Vagina (tissue), 2 donors: ENCODE results near the gene FAM53B. TPM values are rescaled to one million over a fixed set of nuclear protein-coding genes. Genes with fewer than 3 reads are reported as not detected.

Experiments used
- DNase-seq, 2 donors: peaks; one replicate each; pipeline ENCODE4 v3.0.0-alpha.2; 2017; ENCODE audit errors: extremely low spot score in 2 of 2
- H3K27ac ChIP-seq: fragments of 200-600 bp; sonication (generic); one replicate; pipeline ENCODE4 v1.5.1; 2019
- H3K27me3 ChIP-seq: fragments of 200-600 bp; sonication (generic); one replicate; pipeline ENCODE4 v1.5.1; 2019
- H3K36me3 ChIP-seq, 2 donors: fragments of 200-600 bp; sonication (generic); one replicate each; pipeline ENCODE4 v1.5.1; 2017 to 2019
- H3K4me1 ChIP-seq: fragments of 200-600 bp; sonication (generic); one replicate; pipeline ENCODE4 v1.5.1; 2019
- H3K4me3 ChIP-seq, 2 donors: fragments of 200-600 bp; sonication (generic); 1 replicate in 1 of 2; 2 replicates in 1 of 2; pipeline ENCODE4 v1.5.1; 2016 to 2019
- H3K9me3 ChIP-seq: fragments of 200-600 bp; sonication (generic); one replicate; pipeline ENCODE4 v1.5.1; 2019
- POLR2A ChIP-seq, 2 donors: fragments of 450-650 bp; IDR thresholded peaks; one replicate each; pipeline ENCODE4 v1.6.1; 2017; ENCODE audit warnings: antibody characterized with exemption in 2 of 2, mild to moderate bottlenecking in 2 of 2, moderate library complexity in 2 of 2
- POLR2AphosphoS5 ChIP-seq, 2 donors: sonication (generic); formaldehyde crosslinking; IDR thresholded peaks; one replicate each; pipeline ENCODE4 v1.9.0; 2017; ENCODE audit warnings: antibody characterized with exemption in 2 of 2, mild to moderate bottlenecking in 2 of 2, low read depth in 1 of 2; ENCODE audit not compliant: insufficient read depth in 1 of 2
- intact Hi-C: fragments of 100-400 bp; cut with DNase I; formaldehyde crosslinking; loops from one replicate; pipeline ENCODE4 v1.15.1; 2023
- total RNA-seq: library from RNA; depleted of rRNA; stranded (reverse); fragments of >200 nt; gene quantifications from one replicate; pipeline ENCODE4 v1.2.3, GENCODE V29; 2016
- TF ChIP-seq, protein P1 (sequence below), 3 experiments: fragments of 450-650 bp in 2 of 3; fragments of 200-600 bp in 1 of 3; sonication (generic) in 1 of 3; IDR thresholded peaks; one replicate each; pipeline ENCODE4 v1.5.1; 2017 to 2019; ENCODE audit warnings: antibody characterized with exemption in 3 of 3, mild to moderate bottlenecking in 2 of 3, moderate library complexity in 2 of 3

The FAM53B gene
- total RNA-seq, 1 donor from 2014 or later: 35.1 TPM

DNA sequence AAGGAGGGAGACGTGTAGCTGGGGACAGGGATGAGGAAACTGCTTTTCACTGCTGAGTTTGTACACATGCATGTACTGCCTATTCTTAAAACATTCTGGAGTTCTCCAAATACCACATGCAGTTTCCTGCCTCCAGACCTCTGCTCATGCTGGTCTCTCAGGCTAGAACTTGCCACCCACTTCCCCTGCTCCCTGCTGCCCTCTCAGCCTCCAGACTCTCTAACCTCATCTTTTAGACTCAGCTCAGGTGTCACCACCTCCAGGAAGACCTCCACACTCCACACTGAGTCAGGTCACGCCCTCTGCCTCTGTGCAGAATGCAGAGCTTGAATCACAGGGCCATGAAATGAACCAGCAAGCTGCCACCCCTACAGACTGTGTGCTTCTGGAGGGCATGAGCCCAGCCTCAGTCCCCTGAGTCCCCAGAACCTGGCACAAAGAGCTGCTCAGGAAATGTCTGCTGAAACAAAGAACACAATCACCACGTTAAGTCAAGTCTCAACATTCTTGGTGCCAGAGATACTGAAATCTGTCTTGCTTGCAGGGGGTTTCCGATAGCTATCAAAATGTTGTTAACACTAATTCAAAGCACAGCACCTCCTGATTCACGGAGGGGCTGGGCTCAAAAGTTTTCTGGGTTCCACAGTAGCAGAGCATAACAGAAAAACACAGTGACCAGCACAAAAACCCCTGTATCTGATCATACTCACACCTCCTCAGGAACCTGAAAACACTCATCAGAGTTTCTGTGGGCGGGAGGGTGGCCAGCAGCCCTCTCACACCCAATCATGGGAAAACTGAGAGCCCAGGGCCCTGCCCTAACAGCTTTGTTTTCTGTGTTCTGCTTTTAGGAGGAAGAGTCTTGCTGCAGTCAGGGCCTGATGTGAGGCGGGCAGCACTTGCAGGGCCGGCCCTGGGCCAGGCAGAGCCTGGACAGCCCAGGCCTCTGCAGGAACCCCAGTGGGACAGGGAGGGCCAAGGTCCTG, 21.1 kb downstream of the FAM53B start:
- no peak for TF ChIP-seq POLR2AphosphoS5 (IDR thresholded peaks at IDR 0.05; ENCODE audit: insufficient read depth in 1 of 2, low read depth in 1 of 2)
- TF ChIP-seq POLR2A (IDR thresholded peaks at IDR 0.05): no peak
- TF ChIP-seq, protein P1, sequence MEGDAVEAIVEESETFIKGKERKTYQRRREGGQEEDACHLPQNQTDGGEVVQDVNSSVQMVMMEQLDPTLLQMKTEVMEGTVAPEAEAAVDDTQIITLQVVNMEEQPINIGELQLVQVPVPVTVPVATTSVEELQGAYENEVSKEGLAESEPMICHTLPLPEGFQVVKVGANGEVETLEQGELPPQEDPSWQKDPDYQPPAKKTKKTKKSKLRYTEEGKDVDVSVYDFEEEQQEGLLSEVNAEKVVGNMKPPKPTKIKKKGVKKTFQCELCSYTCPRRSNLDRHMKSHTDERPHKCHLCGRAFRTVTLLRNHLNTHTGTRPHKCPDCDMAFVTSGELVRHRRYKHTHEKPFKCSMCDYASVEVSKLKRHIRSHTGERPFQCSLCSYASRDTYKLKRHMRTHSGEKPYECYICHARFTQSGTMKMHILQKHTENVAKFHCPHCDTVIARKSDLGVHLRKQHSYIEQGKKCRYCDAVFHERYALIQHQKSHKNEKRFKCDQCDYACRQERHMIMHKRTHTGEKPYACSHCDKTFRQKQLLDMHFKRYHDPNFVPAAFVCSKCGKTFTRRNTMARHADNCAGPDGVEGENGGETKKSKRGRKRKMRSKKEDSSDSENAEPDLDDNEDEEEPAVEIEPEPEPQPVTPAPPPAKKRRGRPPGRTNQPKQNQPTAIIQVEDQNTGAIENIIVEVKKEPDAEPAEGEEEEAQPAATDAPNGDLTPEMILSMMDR (IDR thresholded peaks at IDR 0.05): no peak
- H3K9me3 ChIP-seq: no peaks in the 10 kb centered on the region
- peaks cover 90% of the 10 kb centered on the region for H3K4me1 ChIP-seq
- intact Hi-C loops: no loop called here
- H3K4me3 ChIP-seq: peak overlapping the region in 1 of 2 donors; percentile 6
- no peaks in the 10 kb centered on the region for H3K36me3 ChIP-seq
- H3K27me3 ChIP-seq: no peaks in the 10 kb centered on the region
- peak overlapping the region; percentile 65 for H3K27ac ChIP-seq
- DNase-seq: no peak

DNA sequence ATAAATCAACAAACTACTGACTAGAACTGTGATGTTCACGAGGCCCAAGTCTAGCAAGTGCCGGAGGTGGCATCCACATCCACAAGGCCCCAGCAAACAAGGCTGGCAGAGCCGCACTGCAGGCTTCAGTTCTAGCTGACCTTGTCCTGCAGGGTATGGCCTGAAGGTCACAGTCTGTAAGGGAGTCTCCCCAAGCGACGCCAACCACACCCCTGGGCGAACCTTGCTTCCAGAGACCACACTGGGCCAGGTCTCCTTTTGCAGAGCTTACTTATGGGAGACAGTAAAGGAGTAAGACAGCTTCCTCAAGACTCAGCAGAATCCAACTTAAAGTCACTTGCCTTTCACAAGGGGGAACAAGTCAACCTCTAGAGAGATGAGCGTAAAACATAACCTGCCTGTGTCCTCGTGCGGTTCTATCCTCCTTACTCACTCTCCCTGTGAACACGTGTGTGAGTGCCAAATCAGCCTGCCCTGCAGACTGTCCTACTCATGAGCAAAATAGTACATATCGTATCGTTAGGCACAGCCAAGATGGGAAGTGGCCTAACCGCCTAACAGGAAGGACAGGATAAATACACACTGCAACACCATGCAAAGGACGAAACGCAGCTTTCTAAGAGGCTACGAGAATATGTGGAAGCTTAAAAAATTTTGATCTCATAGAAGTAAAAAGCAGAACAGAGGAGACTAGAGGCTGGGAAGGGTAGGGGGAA, 22.7 kb downstream of the FAM53B start:
- intact Hi-C loops: no loop called here
- no peaks in the 10 kb centered on the region for H3K27me3 ChIP-seq
- no peak for DNase-seq
- TF ChIP-seq, protein P1 (IDR thresholded peaks at IDR 0.05): no peak
- TF ChIP-seq POLR2AphosphoS5 (IDR thresholded peaks at IDR 0.05; ENCODE audit: insufficient read depth in 1 of 2, low read depth in 1 of 2): peak in 1 of 2 donors; percentile 73
- TF ChIP-seq POLR2A (IDR thresholded peaks at IDR 0.05): no peak
- peaks cover 94% of the 10 kb centered on the region for H3K4me1 ChIP-seq
- H3K9me3 ChIP-seq: no peaks in the 10 kb centered on the region
- H3K36me3 ChIP-seq: no peaks in the 10 kb centered on the region
- H3K27ac ChIP-seq: peak overlapping the region; percentile 65
- H3K4me3 ChIP-seq: no peak overlapping the region

- H3K4me1 ChIP-seq: peaks cover 93% of the 10 kb centered on the region
- H3K27me3 ChIP-seq: no peaks in the 10 kb centered on the region
- no peak overlapping the region for H3K4me3 ChIP-seq
- no peaks in the 10 kb centered on the region for H3K9me3 ChIP-seq
- H3K36me3 ChIP-seq: no peaks in the 10 kb centered on the region
- no peak for TF ChIP-seq POLR2A (IDR thresholded peaks at IDR 0.05)
- TF ChIP-seq POLR2AphosphoS5 (IDR thresholded peaks at IDR 0.05; ENCODE audit: insufficient read depth in 1 of 2, low read depth in 1 of 2): peak in 1 of 2 donors; percentile 71
- TF ChIP-seq, protein P1 (IDR thresholded peaks at IDR 0.05): peak in 1 of 3 experiments; percentile 42
- no peak for DNase-seq
- intact Hi-C loops: no loop called here
- H3K27ac ChIP-seq: peak overlapping the region; percentile 25
These were observed 24.8 kb downstream of the FAM53B start for GRCh38 chr10:124719213-124719851.

- H3K4me3 ChIP-seq: no peak overlapping the region
These were observed 26.1 kb downstream of the FAM53B start for GRCh38 chr10:124717911-124718741.

More at GRCh38 chr10:124717911-124718741, 26.1 kb downstream of the FAM53B start:
- DNase-seq: no peak
- Histone ChIP-seq H3K4me1 (peaks cover 85% of the 10 kb centered on the region), H3K9me3 (no peaks in the 10 kb centered on the region), H3K27ac (peak overlapping the region; percentile 28), H3K27me3 (no peaks in the 10 kb centered on the region), H3K36me3 (no peaks in the 10 kb centered on the region)
- TF ChIP-seq POLR2AphosphoS5 (IDR thresholded peaks at IDR 0.05; ENCODE audit: insufficient read depth in 1 of 2, low read depth in 1 of 2) (no peak), POLR2A (IDR thresholded peaks at IDR 0.05) (no peak)
- TF ChIP-seq, protein P1 (IDR thresholded peaks at IDR 0.05): no peak
- intact Hi-C loops: no loop called here
